GM21528 (cell line): ENCODE results near the gene HLA-DPB1.
"Not testable (repeated sequence)": the region's sequence is repeated elsewhere in the genome, so short reads cannot be mapped to it uniquely, and the experiment has no call there.

Source experiments
- ATAC-seq: cut with Tn5 transposase; IDR thresholded peaks from one replicate; pipeline ENCODE4 v1.9.1; 2021; ENCODE audit warnings: mild to moderate bottlenecking, moderate library complexity; ENCODE audit not compliant: unreplicated experiment, low FRiP score

Gene HLA-DPB1

DNA sequence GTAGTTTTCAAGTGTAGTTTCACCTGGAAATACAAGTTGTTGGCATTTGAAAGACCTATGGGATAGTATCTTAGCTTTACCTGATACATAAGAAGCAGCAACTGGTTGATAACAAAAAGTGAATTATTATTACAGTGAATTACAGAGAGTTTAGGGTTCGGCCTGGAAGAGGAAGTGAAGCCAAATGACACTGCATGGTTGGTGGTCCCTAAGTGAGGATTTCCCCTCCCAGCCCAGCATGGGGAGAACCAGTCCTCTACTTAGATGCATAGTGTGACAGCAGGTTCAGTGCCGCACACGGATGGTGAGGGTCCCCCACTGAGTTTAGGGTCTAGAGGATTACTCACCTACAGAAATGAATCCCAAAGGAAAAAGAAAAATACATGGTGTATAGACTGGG, 18.1 kb downstream of the HLA-DPB1 start:
- no peak for ATAC-seq

GRCh38 chr6:33095681-33096080, 19.9 kb downstream of the HLA-DPB1 start:
- ATAC-seq, result no peak

- ATAC-seq, result not testable (repeated sequence)
Observed at GRCh38 chr6:33101121-33101737, 25.4 kb downstream of the HLA-DPB1 start.

DNA sequence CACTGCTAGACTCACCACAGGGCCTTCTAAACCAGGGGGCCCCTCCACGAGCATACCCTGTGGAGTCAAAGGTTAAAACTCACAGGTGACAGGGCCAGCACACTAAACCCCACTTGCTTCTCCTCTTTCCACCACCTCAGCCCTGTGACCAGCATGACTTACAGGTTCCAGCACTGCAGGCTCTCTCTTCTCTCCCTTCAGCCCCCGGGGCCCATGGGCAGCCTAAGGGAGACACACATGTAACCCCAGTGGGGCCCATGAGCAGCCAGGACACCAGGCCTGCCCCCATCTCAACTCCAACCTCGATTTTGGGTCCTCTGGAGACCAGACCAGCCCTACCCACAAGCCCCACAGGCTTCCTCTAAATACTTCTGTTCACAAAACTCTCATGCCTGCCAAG, 28.0 kb downstream of the HLA-DPB1 start:
- no peak for ATAC-seq

DNA sequence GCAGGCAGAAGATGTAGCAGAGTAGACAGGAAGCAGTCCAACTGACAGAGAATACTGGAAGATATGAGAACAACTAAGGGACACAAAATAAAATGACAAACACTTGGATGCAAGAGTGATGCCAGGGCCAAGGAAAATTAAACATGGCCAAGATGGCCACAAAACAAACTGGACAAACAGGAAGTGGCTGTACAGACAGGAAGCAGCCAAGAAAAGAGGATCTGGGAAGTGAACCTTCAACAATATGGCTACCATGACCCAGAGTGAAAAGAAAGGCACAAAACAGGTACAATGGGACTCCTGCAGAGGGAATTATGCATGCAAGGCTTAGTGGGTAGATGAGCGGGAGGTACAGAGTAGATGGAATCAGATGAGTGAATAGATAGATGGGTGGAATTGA, 29.1 kb downstream of the HLA-DPB1 start:
- no peak for ATAC-seq

- ATAC-seq, result no peak
Observed at GRCh38 chr6:33105386-33105785, 29.6 kb downstream of the HLA-DPB1 start.

DNA sequence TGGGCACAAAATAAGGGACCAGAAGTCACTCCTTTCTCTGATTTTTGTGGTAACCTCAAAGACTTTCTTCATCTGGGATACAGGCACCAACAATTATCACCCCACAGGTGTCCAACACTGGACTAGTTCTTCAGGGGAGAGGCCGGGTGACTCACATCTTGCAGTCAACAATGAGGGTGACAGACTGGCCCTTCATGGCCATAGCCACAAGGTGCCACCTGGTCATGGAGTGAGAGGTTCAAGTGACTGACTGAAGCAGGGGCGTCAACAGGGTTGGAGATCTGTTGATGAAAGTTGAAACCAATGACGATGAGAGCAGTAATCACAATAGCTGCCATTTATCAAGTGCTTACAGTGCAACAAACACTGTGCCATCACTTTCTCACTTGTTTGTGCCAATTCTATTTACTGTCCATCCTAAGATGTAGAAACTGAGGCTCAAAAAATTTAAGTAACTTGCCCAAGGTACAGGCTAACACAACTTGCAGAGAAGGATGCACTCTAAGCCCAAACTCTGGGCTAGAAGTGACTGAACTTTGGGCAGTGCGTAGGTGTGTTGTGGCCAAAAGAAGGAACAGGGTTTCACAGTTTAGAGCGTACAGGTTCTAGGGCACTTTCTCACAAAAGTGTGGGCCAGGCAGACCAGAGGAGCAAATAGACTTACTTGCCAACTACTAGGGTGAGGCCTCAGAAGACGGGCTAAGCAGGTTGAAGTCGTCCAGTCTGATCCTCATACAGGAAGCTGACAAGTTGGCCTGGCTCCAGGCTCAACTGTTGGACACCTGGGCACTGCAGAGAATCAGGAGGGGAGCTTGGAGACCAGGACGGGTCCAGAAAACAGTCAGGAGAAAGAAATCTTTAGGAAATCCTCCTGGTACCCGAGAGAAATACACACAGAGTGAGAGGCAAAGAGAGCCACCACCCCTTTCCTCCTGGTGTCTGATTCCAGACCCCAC, 30.4 kb downstream of the HLA-DPB1 start:
- no peak for ATAC-seq

DNA sequence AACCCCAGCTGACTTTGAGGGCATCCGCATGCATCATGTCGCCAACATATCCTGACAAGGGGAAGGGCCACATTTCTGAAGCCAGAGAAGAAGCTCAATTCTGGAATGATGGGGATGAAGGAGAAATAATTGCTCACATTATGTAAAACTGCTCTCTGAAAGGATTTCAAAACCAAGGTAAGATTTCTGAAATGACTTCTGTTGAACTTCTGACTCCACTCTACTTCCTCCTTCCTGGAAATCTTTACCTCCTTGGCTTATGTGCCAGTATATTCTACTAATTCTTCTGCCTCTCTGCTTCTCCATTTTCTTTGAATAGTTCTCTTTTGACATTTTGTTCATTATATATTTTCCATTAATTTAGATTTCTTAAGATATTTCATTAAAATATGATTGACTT, 31.9 kb downstream of the HLA-DPB1 start:
- ATAC-seq, result no peak

- no peak for ATAC-seq
Observed at GRCh38 chr6:33108307-33108706, 32.5 kb downstream of the HLA-DPB1 start.

GRCh38 chr6:33112148-33112547, 36.4 kb downstream of the HLA-DPB1 start:
- ATAC-seq, result no peak

- no peak for ATAC-seq
Observed at GRCh38 chr6:33113755-33114154, 38.0 kb downstream of the HLA-DPB1 start.

- no peak for ATAC-seq
Observed at GRCh38 chr6:33114406-33114805, 38.6 kb downstream of the HLA-DPB1 start.

- no peak for ATAC-seq
Observed at GRCh38 chr6:33116417-33116816, 40.6 kb downstream of the HLA-DPB1 start.

- ATAC-seq, result no peak
Observed at GRCh38 chr6:33116841-33117711, 41.3 kb downstream of the HLA-DPB1 start.

DNA sequence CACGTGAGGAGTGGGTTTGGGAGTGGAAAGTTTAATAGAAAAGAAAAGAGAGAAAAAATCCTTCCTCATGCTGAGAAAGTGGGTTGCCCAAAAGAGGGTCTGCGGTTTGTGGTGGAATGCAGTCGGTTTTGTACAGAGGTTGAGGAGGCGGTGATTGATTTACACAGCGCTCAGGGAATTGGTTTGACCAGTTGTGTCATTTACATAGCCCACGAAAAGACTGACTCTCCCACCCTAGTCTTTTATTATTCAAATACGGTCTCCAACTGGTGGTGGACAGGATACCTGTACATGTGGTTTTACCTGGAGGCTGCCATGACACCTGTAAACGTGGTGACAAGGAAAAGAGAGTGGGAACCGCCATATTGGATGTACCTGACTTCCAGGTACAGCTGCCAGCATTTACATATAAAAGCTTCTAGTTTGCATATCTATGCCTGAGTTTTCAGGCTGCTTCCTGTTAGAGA, 42.1 kb downstream of the HLA-DPB1 start:
- no peak for ATAC-seq

DNA sequence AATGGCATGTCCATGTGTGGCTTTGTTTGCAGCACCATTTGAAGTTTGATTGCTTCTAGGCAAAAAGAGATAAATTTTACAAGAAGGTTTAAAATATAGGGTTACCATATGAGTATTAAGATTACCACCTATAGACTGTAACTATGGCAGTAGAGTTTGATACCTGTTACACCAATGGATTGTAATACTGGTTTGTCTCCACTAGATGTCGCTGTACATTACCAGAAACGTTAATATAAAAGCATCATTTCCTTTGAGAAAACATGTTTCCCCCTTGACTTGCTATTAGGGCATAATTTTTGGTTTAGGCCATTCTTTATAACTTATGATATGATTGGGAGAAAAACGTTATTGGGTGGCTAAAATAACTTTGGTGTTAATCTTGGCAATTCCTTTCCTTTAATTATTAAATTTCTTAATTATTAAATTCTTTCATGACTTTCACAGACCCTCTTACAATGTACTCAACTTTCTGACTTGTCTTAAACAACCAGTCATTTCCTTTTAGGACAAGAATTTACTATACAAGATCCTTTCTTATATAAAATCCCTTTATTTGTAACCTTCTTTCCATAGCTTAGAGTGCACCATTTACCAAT, 42.8 kb downstream of the HLA-DPB1 start:
- ATAC-seq, result no peak

GRCh38 chr6:33120001-33120400, 44.2 kb downstream of the HLA-DPB1 start:
- no peak for ATAC-seq

DNA sequence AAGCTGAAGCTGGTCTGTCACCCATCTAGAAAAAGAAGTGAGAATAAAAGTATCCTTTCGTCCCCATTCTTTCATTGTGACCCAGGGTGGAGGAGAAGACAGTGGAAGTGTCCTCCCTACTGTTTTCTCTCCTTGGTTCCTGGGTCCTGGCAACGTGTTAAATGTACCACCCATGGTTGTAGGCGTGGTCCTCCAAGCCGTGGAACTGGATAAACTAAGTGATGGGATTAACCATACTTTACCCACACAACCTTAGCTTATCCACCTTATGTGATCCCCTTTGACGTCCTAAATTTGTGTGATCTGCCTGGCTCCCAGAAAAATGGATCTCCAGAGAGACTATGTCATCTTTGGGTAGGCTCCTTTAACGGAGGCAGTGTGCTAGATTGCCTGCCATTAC, 47.4 kb downstream of the HLA-DPB1 start:
- ATAC-seq, result no peak

- no peak for ATAC-seq
Observed at GRCh38 chr6:33123732-33124524, 48.1 kb downstream of the HLA-DPB1 start.

DNA sequence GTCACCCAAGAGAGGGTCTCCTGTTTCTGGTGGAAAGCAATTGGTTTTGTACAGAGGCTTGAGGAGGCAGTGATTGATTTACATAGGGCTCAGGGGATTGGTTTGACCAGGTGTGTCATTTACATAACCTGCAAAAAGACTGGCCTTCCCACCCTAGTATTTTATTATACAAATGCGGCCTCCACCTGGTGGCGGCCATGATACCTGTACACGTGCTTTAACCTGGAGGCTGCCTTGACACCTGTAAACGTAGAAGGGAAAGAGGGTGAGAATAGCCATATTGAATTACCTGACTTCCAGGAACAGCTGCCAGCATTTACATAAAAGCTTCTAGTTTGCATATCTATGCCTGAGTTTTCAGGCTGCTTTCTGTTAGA, 48.7 kb downstream of the HLA-DPB1 start:
- ATAC-seq, result no peak
